GM18505 (cell line): ENCODE data around the gene ELMO2.
A peak's percentile ranks its signal among the peaks of the same experiment; 100 is the strongest.

Experiments
- ATAC-seq: cut with Tn5 transposase; IDR thresholded peaks from one replicate; pipeline ENCODE4 v1.9.1; 2021; ENCODE audit not compliant: unreplicated experiment
- POLR2A ChIP-seq: IDR thresholded peaks from 4 replicates; pipeline ENCODE4 v1.6.1; 2011; ENCODE audit warnings: borderline replicate concordance; ENCODE audit not compliant: insufficient read depth, insufficient read length; ENCODE audit errors: extremely low read depth

Gene ELMO2, protein sequence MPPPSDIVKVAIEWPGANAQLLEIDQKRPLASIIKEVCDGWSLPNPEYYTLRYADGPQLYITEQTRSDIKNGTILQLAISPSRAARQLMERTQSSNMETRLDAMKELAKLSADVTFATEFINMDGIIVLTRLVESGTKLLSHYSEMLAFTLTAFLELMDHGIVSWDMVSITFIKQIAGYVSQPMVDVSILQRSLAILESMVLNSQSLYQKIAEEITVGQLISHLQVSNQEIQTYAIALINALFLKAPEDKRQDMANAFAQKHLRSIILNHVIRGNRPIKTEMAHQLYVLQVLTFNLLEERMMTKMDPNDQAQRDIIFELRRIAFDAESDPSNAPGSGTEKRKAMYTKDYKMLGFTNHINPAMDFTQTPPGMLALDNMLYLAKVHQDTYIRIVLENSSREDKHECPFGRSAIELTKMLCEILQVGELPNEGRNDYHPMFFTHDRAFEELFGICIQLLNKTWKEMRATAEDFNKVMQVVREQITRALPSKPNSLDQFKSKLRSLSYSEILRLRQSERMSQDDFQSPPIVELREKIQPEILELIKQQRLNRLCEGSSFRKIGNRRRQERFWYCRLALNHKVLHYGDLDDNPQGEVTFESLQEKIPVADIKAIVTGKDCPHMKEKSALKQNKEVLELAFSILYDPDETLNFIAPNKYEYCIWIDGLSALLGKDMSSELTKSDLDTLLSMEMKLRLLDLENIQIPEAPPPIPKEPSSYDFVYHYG

DNA sequence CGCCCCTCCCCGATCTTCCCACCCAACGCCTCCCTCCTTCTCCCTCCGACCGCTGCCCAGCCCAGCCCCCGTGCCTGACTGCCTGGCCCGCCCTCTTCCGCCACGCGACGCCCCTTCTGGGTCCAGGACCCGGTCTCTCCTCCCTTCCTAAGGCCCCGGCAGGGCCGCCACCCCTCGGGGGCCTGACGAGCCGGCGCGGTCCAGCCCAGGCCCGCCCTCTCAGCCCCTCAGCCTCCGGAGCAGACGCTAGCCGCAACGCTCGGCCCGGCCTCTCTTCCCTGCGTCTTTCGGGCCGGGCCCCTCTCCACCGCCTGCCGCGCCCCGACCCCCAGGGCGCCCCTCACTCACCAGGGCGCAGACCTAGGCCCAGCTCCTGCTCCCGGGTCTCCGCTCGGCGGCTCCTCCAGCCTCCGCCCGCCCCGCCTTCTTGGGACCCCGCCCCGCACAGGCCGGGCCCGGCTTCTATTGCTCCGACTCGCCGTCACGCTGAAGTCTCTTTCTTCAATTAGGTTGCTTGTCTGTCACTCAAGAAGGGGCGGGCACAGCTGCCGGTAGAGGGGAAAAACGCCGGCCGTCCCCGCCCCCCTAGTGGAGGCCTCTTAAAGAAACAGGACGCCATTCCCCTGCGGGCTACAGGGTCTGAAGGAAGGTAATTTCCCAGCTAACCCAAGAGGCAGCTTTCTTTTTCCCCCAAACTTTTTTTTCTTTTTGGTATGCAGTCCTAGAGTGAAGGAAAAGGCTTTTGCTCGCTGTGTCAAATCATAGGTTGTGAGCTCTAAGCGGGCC, at the start of gene ELMO2:
TSS of gene ELMO2 (minus strand) at position 416 of the 786 bp plus-strand sequence. CDS start 12,133 bp downstream, outside the sequence.
- peak; percentile 79 for ATAC-seq
- peak; percentile 49 for TF ChIP-seq POLR2A

DNA sequence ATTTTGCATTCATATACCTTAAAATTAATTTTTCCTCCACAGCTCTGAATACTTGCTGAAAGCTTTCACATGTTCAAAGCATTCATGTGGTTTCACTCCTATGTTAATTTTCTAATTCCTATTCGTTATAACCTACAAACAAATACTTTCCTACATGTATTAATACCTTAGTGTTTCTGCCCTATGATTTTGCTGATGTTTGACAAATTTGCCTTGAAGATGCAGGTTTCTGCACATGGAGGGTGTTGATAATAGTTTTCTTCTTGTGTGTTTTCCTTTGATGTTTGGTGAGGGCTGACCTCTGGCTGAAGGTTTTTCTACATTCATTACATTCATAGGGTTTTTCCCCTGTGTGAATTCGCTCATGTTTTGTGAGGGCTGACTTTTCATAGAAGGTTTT, 49.3 kb upstream of the ELMO2 start:
- no peak for TF ChIP-seq POLR2A

DNA sequence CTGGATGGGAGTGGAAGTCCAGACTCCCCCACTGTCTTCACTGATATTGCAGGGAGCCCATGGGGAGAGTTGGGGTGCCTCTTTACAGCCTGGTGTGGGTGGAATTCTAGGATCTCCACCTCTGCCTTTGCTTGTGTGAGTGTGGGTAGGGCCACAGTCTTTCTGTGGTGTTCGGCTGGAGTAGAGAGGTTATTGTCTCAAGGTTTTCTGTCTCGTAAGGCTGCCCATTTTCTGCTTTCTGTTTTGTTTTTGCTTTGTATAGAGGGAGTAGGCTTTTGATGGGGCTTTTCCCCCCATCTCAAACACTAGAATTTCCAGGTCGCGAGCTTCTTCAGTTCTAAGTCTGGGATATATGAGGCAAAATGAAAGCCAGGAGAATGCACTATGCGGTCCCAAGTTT, 40.4 kb upstream of the ELMO2 start:
- no peak for ATAC-seq
- TF ChIP-seq POLR2A = no peak

More for the DNA sequence above, 49.3 kb upstream of the ELMO2 start:
- no peak for ATAC-seq

DNA sequence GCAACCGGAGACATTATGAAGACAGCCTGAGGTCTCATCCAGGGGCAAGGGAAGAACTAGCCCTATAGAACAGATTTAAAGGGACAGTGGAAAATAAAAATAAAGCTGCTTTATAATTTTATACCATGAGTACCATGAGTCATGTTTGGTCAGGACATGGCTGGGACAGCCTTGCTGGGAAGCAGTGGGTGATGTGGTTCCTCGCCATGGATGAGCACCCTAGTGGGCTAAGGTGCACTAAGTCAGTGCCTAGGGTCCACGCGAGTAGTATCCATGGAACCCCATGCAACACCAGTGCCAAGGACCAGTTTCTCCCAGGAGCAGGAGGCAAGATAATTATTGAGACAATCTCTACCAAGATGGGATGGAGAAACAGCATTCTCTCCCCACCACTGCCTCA, 33.4 kb upstream of the ELMO2 start:
- TF ChIP-seq POLR2A = no peak
- ATAC-seq = no peak

DNA sequence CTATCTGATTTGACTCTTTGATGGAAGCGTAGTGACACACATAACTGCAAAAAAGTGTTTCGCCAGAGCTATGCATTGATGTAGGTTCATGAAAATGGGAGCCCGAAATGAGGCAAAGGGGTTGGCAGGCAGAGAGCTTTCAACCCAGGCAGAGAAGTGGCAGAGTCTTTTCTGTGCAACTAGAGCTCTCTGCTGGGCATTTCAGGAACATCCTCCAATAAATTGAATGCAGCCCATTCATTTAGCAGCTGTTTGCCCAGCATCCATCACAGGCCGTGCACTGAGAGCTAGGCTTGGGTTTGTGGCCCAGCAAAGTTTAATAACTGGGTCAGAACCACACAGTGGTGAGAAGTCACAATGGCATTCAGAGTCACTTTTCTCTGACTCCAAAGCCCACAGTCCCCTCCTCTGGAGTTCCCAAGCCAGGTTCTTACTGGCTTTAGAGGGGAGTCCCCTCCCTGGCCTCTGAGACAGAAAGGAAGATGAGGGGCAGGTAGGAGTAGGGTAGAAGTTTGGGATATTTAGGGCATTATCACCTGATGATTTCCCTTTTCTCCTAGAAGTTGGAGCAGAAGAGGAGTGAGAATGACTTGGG, 31.8 kb upstream of the ELMO2 start:
- ATAC-seq = no peak
- TF ChIP-seq POLR2A = no peak

DNA sequence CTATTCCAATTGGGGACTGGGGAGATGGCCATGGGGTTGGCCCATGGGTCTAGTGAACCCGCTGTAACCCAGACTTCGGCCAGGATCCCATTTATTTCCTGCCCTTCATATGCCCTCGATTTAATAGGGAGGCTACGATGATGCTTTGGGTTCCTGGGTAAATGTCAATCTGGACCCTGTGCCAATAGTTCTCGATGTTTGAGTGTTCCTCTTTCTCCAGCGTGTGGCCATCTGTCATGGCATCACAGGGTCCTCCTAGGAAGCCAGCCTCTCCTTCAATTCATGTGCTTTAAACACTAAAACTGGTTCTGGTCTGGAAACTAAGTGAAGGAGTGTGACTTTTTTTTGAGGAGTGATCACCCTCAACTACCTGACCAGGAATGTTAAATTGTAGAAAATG, 28.7 kb upstream of the ELMO2 start:
- TF ChIP-seq POLR2A = no peak

DNA sequence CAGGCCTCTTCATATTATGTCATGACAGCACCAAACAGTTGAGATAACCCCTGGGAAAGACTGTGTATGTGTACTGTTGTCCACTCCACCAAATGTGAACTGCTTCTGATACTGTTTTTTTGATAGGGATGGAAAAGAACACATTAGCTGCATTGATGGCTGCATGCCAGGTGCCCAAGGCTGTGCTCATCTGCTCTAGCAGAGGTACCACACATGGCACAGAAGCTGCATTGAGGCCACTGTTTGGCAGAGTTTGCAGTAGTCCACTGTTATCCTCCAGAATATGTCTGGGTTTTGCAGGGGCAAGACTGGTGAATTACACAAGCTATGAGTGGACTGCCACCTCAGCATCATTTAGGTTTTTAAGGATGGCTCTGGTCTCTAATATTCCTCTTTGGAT, 28.2 kb upstream of the ELMO2 start:
- no peak for TF ChIP-seq POLR2A
- no peak for ATAC-seq

More for the DNA sequence above, 28.7 kb upstream of the ELMO2 start:
- ATAC-seq = no peak

DNA sequence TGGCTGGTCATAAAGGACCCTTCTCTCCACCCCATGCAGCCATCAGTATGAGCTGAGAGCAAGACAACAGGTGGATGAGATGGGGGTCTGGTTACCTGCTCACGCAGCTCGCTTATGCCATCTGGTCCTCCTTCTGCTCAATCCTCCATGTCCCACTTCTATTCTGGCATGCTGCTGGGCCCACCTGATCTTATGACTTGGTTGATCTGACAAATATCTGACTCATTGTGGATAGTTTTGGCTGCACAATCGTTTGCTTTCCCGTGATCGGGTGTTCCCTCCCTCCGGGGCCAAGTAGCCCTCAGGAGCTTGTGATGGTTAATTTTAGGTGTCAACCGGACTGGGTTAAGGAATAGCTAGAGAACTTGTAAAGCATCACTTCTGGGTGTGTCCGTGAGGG, 26.6 kb upstream of the ELMO2 start:
- ATAC-seq = no peak
- no peak for TF ChIP-seq POLR2A

DNA sequence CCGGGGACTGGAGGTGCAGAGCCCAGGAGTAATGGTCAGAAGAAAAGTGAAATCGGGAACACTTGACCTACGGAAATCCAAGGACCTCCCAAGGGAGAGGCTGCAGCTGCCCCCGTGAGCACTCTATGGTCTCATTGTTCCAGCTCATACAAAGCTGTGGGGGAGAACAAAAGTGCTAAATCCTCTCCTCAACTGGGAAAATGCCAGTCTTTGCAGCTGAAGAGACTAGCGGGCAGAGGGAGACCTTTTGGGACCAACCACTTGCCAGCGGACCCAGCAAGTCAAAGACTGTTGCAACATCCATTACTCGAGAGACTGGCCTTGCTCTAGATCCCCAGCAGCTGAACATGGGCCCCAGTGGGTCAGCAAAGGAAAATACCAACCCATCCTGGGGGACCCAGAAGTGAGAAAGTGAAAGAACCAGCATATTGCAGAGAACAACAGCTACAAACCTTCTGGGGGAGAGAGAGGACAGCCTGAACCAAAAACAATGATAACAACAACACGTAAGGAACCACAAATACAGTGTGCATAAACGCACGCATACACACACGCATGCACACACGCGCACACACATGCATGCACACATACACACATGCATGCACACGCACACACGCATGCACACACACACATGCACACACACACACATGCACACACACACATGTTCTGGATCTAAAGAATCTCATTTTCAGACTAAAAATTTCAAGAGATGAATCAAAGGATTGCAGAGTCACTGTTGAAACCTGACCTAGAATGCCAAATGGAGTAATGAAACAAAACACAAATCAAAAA, 24.7 kb upstream of the ELMO2 start:
- no peak for TF ChIP-seq POLR2A
- ATAC-seq = no peak

DNA sequence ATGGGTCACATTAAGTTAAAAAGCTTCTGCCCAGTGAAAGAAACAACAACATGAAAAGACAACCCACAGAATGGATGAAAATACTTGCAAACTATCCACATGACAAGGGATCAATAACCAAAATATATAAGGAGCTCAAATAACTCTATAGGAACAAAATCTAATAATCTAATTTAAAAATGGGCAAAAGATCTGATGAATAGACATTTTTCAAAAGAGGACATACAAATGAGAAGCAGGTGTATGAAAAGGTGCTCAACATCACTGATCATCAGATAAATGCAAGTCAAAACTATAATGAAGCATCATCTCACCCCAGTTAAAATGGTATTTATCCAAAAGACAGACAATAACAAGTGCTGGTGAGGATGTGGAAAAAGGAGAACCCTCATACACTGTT, 21.0 kb upstream of the ELMO2 start:
- TF ChIP-seq POLR2A = no peak
- no peak for ATAC-seq

DNA sequence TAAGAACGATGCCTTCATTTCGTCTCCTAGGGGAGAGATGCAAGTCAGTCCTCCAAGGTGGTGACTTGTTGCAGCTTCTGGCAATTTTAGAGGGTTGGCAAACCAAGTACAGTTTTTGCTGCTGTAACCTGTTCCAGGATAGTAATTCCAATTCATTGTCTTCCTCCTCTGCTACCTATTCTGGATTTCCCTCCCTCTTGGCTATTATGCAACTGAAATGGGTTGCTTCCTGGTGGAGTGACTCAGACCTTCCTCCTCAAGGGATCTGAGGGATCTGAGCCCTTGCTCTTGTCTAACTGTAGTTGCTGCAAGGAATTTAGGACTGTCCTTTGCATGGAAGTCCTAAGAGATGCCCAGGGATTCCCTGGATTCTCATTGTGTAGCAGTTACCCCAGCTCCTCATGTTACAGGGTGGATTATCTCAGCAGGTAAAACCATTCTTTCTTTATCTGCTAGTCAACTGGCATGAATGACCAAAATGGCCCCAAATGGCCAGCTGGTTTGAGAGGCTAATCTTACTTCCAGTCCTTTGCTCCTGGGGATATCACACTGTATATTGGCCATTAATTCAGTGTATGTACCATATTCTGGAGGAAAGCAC, 17.6 kb upstream of the ELMO2 start:
- TF ChIP-seq POLR2A = no peak
- ATAC-seq = no peak

DNA sequence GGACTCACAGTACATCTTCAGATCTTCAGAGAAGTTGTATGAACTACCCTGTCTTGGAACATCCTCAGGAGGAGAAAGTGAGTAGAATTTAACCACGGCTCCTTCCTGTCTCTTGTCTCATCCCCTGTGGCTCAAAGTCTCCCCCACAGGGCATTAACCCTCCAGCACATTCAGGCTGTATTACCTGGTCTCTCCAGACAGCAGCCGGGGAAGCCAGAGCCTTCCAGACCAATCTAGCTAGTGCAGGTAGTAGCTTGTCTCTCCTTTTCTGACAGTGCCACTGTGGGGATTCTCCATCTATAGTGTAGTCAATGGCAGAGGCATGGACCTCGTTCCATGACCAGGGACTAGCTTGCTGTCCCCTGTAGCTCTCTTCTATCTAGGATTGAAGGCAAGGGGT, 16.9 kb upstream of the ELMO2 start:
- ATAC-seq = no peak

More for the DNA sequence above, 16.9 kb upstream of the ELMO2 start:
- TF ChIP-seq POLR2A = no peak
